GM21737 (cell line): ENCODE results near the gene PDRG1.

ENCODE experiments used
- ATAC-seq: cut with Tn5 transposase; IDR thresholded peaks from one replicate; pipeline ENCODE4 v1.9.1; 2021; ENCODE audit warnings: mild to moderate bottlenecking, moderate library complexity; ENCODE audit not compliant: unreplicated experiment

Gene PDRG1

GRCh38 chr20:31967830-31968249 is 16.0 kb upstream of the PDRG1 start, which contains the start of gene XKR7:
TSS of gene XKR7 (plus strand) at chr20:31968151. CDS start at chr20:31968176, 25 bp downstream.
- ATAC-seq: no peak

- no peak for ATAC-seq
These were observed 15.3 kb upstream of the PDRG1 start for GRCh38 chr20:31966991-31967655.

GRCh38 chr20:31963889-31964288 is 12.0 kb upstream of the PDRG1 start:
- no peak for ATAC-seq

- ATAC-seq: no peak
These were observed 10.9 kb upstream of the PDRG1 start for GRCh38 chr20:31962761-31963160.

- ATAC-seq: no peak
These were observed 5.0 kb upstream of the PDRG1 start for GRCh38 chr20:31956556-31957526.

- no peak for ATAC-seq
These were observed 2.7 kb upstream of the PDRG1 start for GRCh38 chr20:31954500-31954899.

GRCh38 chr20:31953556-31954148 is 1.8 kb upstream of the PDRG1 start:
- no peak for ATAC-seq

GRCh38 chr20:31951203-31951529 is 680 bp downstream of the PDRG1 start:
- ATAC-seq: no peak

- no peak for ATAC-seq
These were observed 1.8 kb downstream of the PDRG1 start for GRCh38 chr20:31949877-31950646.

- no peak for ATAC-seq
These were observed 3.8 kb downstream of the PDRG1 start for GRCh38 chr20:31948008-31948407.

GRCh38 chr20:31945785-31946184 is 6.1 kb downstream of the PDRG1 start:
- ATAC-seq: no peak

- ATAC-seq: no peak
These were observed 6.5 kb downstream of the PDRG1 start for GRCh38 chr20:31945319-31945718.

GRCh38 chr20:31943052-31943471 is 8.8 kb downstream of the PDRG1 start:
- ATAC-seq: no peak

- ATAC-seq: no peak
These were observed 12.2 kb downstream of the PDRG1 start for GRCh38 chr20:31939661-31940060.

- no peak for ATAC-seq
These were observed 14.0 kb downstream of the PDRG1 start for GRCh38 chr20:31937820-31938219.

GRCh38 chr20:31936420-31936819 is 15.4 kb downstream of the PDRG1 start:
- ATAC-seq: no peak

- no peak for ATAC-seq
These were observed 16.7 kb downstream of the PDRG1 start for GRCh38 chr20:31934968-31935764.

- ATAC-seq: no peak
These were observed 17.4 kb downstream of the PDRG1 start for GRCh38 chr20:31934491-31934890.

GRCh38 chr20:31933698-31934097 is 18.1 kb downstream of the PDRG1 start:
- no peak for ATAC-seq

- no peak for ATAC-seq
These were observed 21.1 kb downstream of the PDRG1 start for GRCh38 chr20:31930779-31931178.
